Caco-2 (cell line): ENCODE data around the gene LOC101059915.

Experiments
- BruUV-seq: library from RNA; stranded (reverse); fragments of 400-500 nt; replicated peaks from 2 replicates; lab custom pipeline; 2021; lab: Mats Ljungman, UMichigan
- CTCF ChIA-PET: fragments of 300-600 bp; sonication (Branson Sonifier 250); formaldehyde crosslinking; loops from one replicate; lab custom pipeline; 2022; ENCODE audit warnings: antibody characterized with exemption; lab: Charles Lee
- POLR2A ChIA-PET: fragments of 300-600 bp; sonication (Branson Sonifier 250); formaldehyde crosslinking; loops from one replicate; lab custom pipeline; 2022; ENCODE audit warnings: antibody characterized with exemption; lab: Charles Lee
- DNase-seq, 2 experiments: peaks; one replicate each; pipeline versions ENCODE4 v3.0.0 to v3.0.0-alpha.2; 2020 to 2022
- H3K27me3 ChIP-seq: replicated peaks from 2 replicates; pipeline ENCODE4 v1.6.0; 2011; ENCODE audit warnings: low read length; ENCODE audit not compliant: control insufficient read depth, insufficient read depth
- H3K36me3 ChIP-seq: 2 replicates; pipeline ENCODE4 v1.5.1; 2011; ENCODE audit warnings: low read length; ENCODE audit not compliant: control insufficient read depth, insufficient read depth
- H3K4me1 ChIP-seq: fragments of 250-450 bp; sonication (Bioruptor Pico); 2 replicates; pipeline ENCODE4 v1.5.1; 2020; ENCODE audit warnings: mild to moderate bottlenecking
- H3K4me3 ChIP-seq: 2 replicates; pipeline ENCODE4 v1.5.1; 2011; ENCODE audit warnings: low read depth, mild to moderate bottlenecking, control low read depth, low read length
- H3K9me3 ChIP-seq: fragments of 250-450 bp; sonication (Bioruptor Pico); 2 replicates; pipeline ENCODE4 v1.5.1; 2020; ENCODE audit warnings: mild to moderate bottlenecking, moderate library complexity
- H3K27ac Mint-ChIP-seq: one replicate; pipeline ENCODE4 v1.8.0; 2022; ENCODE audit warnings: mixed read lengths; ENCODE audit not compliant: unreplicated experiment
- H3K27me3 Mint-ChIP-seq: one replicate; pipeline ENCODE4 v1.8.0; 2022; ENCODE audit warnings: mixed read lengths; ENCODE audit not compliant: insufficient read depth, unreplicated experiment
- H3K36me3 Mint-ChIP-seq: one replicate; pipeline ENCODE4 v1.8.0; 2022; ENCODE audit warnings: mild to moderate bottlenecking, mixed read lengths; ENCODE audit not compliant: insufficient read depth, unreplicated experiment
- H3K4me1 Mint-ChIP-seq: one replicate; pipeline ENCODE4 v1.8.0; 2022; ENCODE audit warnings: low read depth, mixed read lengths; ENCODE audit not compliant: unreplicated experiment
- H3K4me3 Mint-ChIP-seq: one replicate; pipeline ENCODE4 v1.8.0; 2022; ENCODE audit warnings: mild to moderate bottlenecking, moderate library complexity, mixed read lengths; ENCODE audit not compliant: unreplicated experiment
- H3K9me3 Mint-ChIP-seq: one replicate; pipeline ENCODE4 v1.8.0; 2022; ENCODE audit warnings: mixed read lengths; ENCODE audit not compliant: unreplicated experiment
- CTCF ChIP-seq, 2 experiments: fragments of 200-600 bp in 1 of 2; IDR thresholded peaks; 1 replicate in 1 of 2; 2 replicates in 1 of 2; pipeline versions ENCODE4 v1.5.1 to v1.8.0; 2011 to 2022; ENCODE audit warnings: antibody characterized with exemption in 1 of 2, control low read depth in 1 of 2, inconsistent platforms in 1 of 2, low read depth in 1 of 2, low read length in 1 of 2, mild to moderate bottlenecking in 1 of 2, moderate library complexity in 1 of 2; ENCODE audit not compliant: insufficient read depth in 1 of 2, severe bottlenecking in 1 of 2, unreplicated experiment in 1 of 2
- intact Hi-C: fragments of 100-400 bp; cut with micrococcal nuclease; formaldehyde crosslinking; loops from one replicate; pipeline ENCODE4 v1.10.0; 2022; ENCODE audit not compliant: unreplicated experiment

Gene LOC101059915

DNA sequence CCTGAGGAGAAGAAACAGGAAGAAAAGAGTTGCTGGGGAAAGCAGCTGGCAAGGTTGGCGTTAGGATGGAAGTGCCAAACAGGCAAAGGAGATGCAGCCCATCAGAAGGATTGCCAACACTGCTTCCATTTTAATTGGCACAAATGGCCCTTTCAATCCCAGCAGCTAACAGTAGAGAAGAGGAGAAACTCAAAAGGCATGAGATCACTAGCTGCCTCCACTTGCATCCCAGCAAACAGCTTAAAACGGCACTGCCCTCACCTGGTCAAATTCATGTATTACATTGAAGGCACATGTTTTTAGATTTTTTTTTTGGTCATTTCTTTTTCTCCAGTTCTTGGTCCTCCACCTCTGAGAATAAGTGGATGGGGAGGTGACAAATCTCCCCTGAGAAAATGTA, 14.9 kb upstream of the LOC101059915 start:
- intact Hi-C loops = loop anchor here (2.0 to 5.0 kb wide), 3 partner anchors 35 to 222 kb away; partner anchors contain the start of gene CXCR3
- Mint-ChIP-seq H3K4me3 (no peak overlapping the region), H3K27me3 (no peaks in the 10 kb centered on the region), H3K36me3 (no peaks in the 10 kb centered on the region), H3K9me3 (no peaks in the 10 kb centered on the region), H3K27ac (no peak overlapping the region), H3K4me1 (no peaks in the 10 kb centered on the region)
- H3K4me1 ChIP-seq = no peaks in the 10 kb centered on the region
- no peaks in the 10 kb centered on the region for H3K9me3 ChIP-seq
- H3K4me3 ChIP-seq = no peak overlapping the region
- no peaks in the 10 kb centered on the region for H3K27me3 ChIP-seq
- no TSS peak for BruUV-seq
- CTCF ChIA-PET = interaction anchor here (0.6 kb wide), 1 partner anchor 31 kb away, joined by 3 read pairs; no protein-coding TSS in a partner anchor
- POLR2A ChIA-PET = no interaction called here
- H3K36me3 ChIP-seq = no peaks in the 10 kb centered on the region
- TF ChIP-seq CTCF (IDR thresholded peaks at IDR 0.05; ENCODE audit: insufficient read depth in 1 of 2, low read depth in 1 of 2, low read length in 1 of 2, severe bottlenecking in 1 of 2, unreplicated experiment in 1 of 2) = peak; percentile 35 to 53
- peak; percentile 47 to 52 for DNase-seq

DNA sequence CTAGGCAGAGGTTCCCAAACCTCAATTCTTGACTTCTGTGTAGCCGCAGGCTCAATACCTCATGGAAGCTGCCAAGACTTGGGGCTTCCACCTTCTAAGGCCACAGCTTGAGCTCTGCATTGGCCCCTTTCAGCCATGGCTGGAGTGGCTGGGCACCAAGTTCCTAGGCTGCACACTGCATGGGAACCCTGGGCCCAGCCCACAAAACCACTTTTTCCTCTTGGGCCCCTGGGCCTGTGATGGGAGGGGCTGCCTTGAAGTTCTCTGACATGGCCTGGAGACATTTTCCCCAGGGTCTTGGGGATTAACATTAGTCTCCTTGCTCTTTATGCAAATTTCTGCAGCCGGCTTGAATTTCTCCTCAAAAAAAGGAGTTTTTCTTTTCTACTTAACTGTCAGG, 14.0 kb upstream of the LOC101059915 start:
- DNase-seq = no peak
- Mint-ChIP-seq H3K27ac (no peak overlapping the region), H3K9me3 (no peaks in the 10 kb centered on the region), H3K4me3 (no peak overlapping the region), H3K36me3 (no peaks in the 10 kb centered on the region), H3K4me1 (no peaks in the 10 kb centered on the region), H3K27me3 (no peaks in the 10 kb centered on the region)
- Histone ChIP-seq H3K9me3 (no peaks in the 10 kb centered on the region), H3K4me3 (no peak overlapping the region), H3K27me3 (no peaks in the 10 kb centered on the region), H3K4me1 (no peaks in the 10 kb centered on the region), H3K36me3 (no peaks in the 10 kb centered on the region)
- ChIA-PET POLR2A (no interaction called here), CTCF (no interaction called here)
- intact Hi-C loops = loop anchor here (2.0 to 5.0 kb wide), 3 partner anchors 36 to 223 kb away; partner anchors contain the start of gene CXCR3
- no TSS peak for BruUV-seq
- no peak for TF ChIP-seq CTCF (IDR thresholded peaks at IDR 0.05; ENCODE audit: insufficient read depth in 1 of 2, low read depth in 1 of 2, low read length in 1 of 2, severe bottlenecking in 1 of 2, unreplicated experiment in 1 of 2)

GRCh38 chrX:71657267-71657666, 10.1 kb upstream of the LOC101059915 start:
- no peaks in the 10 kb centered on the region for H3K4me1 Mint-ChIP-seq
- no peaks in the 10 kb centered on the region for H3K27me3 Mint-ChIP-seq
- Histone ChIP-seq H3K4me1 (no peaks in the 10 kb centered on the region), H3K4me3 (no peak overlapping the region), H3K27me3 (no peaks in the 10 kb centered on the region), H3K9me3 (no peaks in the 10 kb centered on the region), H3K36me3 (no peaks in the 10 kb centered on the region)
- H3K27ac Mint-ChIP-seq = no peak overlapping the region
- no peak for TF ChIP-seq CTCF (IDR thresholded peaks at IDR 0.05; ENCODE audit: insufficient read depth in 1 of 2, low read depth in 1 of 2, low read length in 1 of 2, severe bottlenecking in 1 of 2, unreplicated experiment in 1 of 2)
- no TSS peak for BruUV-seq
- intact Hi-C loops = no loop called here
- H3K36me3 Mint-ChIP-seq = no peaks in the 10 kb centered on the region
- POLR2A ChIA-PET = no interaction called here
- CTCF ChIA-PET = no interaction called here
- H3K4me3 Mint-ChIP-seq = no peak overlapping the region
- no peaks in the 10 kb centered on the region for H3K9me3 Mint-ChIP-seq
- no peak for DNase-seq
